Measurements from ENCODE around the gene BMPR1B.

- TF ChIP-seq CTCF (IDR thresholded peaks at IDR 0.05) (no peak), ZFX (IDR thresholded peaks at IDR 0.05; ENCODE audit: borderline replicate concordance) (no peak)
These were observed 261.0 kb downstream of the BMPR1B start for GRCh38 chr4:95018785-95019184.
